Ammon's horn (tissue), 1 donor: ENCODE results near the gene MBNL1.
A peak's percentile ranks its signal among the peaks of the same experiment; 100 is the strongest.

Experiments used
- DNase-seq: peaks from one replicate; pipeline ENCODE4 v3.0.0-alpha.2; 2016; ENCODE audit warnings: low spot score

MBNL1 gene

GRCh38 chr3:152253514-152253913, 15.2 kb upstream of the MBNL1 start:
- DNase-seq: no peak

GRCh38 chr3:152254041-152254440, 14.7 kb upstream of the MBNL1 start:
- DNase-seq: no peak

DNA sequence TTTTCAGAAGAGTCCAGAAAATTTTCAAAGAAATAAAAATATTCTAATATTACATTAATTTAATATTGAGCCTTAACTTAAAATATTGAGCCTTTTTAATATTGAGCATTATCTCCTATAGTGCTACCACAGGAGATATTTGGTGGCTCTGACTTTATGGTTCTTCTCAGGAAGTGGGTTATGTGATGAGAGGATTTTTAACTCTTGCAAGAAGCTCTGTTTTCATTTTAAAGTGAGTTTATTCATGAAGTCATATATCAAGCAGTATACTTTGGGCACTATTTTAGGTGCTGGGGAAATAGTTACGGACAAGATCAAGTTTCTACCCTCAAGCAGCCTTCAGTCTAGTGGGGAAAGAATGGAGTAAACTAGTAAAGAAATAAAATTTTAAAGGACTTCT, 13.4 kb upstream of the MBNL1 start:
- DNase-seq: no peak

- no peak for DNase-seq
Observed at GRCh38 chr3:152256851-152257562, 11.7 kb upstream of the MBNL1 start.

DNA sequence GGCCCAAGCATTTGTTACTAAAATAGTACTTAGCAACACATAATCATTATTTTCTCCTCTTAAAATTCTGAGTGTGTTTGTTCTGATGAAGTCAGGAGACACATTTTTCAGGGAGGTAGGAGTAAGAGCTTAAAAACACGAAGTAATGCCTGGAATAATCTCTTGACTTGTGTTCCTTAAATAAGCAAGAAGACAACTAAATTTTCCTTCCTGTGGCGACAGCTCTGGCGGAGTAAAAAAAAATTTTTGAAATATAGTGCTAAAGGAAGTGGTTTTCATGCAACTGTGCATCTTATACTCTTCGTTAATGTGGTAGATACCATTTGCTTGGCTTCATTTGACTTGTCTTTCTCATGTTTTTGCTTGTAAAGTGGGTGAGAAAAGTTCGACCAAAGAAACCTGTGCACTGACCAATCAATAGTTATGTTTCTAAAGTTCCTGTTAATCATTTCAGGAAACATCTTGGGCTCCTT, 11.1 kb upstream of the MBNL1 start:
- no peak for DNase-seq

- peak; percentile 19 for DNase-seq
Observed at GRCh38 chr3:152258448-152259393, 10.0 kb upstream of the MBNL1 start.

GRCh38 chr3:152259468-152259867, 9.3 kb upstream of the MBNL1 start:
- DNase-seq: no peak

DNA sequence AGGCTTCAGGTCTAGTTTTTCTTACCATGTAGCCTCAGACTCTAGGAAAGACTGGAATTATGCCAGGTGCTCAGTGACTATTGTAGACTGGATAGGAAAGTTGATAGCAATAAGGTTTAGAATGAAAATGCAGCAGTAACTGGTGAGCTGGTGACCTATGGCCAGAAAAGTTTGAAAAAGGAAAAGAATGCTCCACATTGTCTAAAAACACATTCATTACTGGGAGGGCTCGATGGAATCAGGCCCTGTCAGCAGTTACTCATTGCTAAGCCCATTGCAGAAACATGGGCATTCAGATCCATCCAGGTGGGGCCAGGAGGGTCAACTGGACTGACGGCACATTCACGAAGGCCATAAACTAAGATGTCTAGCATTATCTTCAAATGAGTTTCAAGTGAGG, 8.7 kb upstream of the MBNL1 start:
- no peak for DNase-seq

DNA sequence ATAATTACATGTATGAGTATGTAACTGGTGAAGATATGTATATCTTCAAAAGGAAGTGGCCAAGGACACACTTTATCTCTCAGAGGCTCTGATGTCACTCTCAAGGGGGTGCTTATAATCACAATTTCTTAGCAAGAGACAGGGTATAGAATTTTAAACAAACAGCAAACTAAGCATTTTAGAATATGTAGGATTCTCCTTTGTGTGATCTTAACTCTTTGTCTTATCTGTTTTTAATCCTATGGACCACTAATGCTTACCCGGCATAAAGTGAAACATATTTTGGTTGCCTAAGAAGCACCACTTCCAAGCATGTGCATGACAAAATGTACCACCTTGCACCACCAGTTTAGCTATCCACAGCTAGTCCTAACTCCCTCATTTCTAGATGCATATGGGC, 8.2 kb upstream of the MBNL1 start:
- DNase-seq: no peak

- no peak for DNase-seq
Observed at GRCh38 chr3:152261329-152261728, 7.4 kb upstream of the MBNL1 start.

- no peak for DNase-seq
Observed at GRCh38 chr3:152263711-152264110, 5.0 kb upstream of the MBNL1 start.

DNA sequence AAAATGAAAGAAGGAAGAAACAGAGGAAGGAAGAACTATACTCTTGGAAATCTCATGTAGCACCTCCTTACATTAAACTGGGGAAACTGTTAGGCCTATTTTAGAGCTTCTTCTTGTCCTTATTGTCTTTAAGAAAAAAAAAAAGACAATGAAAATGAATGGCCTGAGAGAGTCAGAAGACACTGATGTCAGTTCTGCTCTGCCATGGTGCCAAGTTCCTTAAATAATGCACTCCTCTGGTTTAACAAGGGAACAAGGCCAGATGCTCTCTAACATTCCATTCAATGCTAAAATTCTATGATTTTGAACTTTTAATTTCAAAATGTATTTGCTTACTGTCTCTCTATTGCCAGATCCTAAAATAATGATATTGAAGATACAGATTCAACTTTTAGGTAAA, 4.4 kb upstream of the MBNL1 start:
- DNase-seq: peak; percentile 17

DNA sequence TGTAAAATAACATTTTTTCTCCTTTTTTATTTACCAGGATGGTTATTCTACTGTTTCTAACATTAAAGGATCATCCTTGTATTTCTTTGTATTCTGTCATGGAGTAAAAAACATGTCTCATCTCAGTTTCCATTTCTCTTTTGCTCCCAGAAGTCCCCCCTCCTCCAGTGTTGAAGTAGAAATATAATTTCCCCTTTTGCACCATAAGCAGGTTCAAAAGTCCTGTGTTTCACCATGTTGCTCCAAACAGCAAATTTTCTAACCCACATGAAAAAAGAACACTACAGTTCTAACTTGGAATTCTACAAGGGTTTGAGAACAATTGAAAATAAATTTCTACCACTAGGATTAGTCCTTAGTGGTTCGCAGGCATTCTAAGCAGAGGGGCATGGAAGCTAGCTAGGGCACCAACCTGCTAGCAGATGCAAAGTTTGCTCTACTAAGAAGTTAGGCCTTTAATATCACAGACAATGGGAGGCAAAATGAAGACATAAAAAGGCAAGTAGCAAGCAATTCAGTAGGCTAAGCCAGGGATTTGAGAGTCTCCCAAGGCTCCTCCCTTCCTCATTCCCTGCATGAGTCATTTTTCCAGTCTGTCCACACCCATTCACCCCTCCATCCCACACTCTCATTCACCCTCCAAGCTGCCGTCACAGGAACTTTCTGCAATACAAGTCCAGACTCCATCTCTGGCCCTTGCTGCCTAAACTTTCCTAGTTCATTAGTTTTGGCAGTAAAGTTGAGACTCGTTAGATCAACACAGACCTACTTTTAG, 2.3 kb upstream of the MBNL1 start:
- DNase-seq: peak; percentile 39

DNA sequence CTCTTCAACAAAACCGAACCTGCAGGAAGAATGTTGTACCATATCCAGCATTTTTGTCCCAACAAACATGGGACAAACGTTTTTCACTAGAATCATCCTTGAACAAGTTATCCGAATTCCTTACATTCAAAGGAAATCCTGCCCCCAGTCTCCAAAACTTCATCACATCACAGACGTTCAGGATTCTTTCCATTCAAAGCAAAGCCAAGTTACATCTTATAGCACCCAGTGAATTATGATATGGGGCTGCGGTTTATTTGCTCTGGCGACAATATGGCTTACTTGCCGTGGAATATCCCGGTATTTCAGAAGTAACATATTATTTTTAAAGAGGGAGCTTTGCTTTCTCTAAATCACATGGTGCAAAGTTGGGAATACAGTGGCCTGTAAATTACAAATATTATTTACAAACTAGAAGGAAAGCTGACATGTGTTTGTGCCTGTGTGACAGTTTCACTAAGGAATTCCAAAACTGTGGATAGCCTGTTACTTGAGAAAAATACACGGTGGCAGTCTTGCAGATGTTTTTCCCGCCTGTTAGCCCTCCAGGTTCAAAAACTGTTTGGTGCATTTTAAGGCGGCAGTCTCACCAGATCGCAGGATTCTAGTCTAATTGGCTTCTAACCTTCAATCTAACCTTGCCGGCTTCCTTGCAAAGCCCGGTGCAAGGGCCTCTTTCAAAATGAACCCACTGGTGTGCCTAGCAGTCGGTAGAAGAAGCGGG, 736 bp upstream of the MBNL1 start:
- no peak for DNase-seq

DNA sequence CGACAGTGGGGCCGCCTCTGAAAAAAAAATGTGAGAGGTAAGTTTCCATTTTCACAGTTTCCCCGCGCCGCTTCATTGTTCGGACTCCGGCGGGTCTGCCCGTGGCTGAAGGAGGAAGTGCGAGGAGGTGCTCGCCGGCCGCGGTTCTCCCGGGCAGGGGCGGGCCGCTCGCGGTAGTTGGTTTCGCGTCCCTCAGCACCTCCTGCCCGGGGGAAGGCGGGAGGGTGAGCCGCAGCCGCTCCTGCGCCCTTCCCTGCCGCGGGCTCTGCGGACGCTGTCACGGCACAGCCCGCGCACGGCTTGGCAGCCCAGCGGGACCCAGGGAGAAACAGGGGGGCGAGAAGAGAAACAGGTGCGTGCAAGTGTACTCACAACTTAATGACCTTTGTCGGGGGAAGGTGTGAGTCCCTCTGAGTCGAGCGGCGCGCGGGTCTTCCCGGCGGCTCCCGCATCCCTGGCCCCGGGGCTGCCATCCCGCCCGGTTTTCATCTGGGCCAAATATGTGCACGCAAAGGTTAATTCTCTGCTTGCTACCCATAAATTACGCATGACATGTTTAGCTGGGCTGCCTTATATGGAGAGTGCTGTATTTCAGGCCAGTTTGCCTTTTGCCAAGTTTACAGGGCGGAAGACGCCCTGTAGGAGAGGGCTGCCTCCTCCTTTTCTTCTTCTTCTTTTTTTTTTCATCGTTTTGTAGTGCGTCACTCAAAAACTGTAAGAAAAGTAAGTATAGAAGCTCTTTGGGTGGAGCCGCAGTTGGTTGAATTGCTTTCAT, 514 bp downstream of the MBNL1 start:
- peak; percentile 56 for DNase-seq

DNA sequence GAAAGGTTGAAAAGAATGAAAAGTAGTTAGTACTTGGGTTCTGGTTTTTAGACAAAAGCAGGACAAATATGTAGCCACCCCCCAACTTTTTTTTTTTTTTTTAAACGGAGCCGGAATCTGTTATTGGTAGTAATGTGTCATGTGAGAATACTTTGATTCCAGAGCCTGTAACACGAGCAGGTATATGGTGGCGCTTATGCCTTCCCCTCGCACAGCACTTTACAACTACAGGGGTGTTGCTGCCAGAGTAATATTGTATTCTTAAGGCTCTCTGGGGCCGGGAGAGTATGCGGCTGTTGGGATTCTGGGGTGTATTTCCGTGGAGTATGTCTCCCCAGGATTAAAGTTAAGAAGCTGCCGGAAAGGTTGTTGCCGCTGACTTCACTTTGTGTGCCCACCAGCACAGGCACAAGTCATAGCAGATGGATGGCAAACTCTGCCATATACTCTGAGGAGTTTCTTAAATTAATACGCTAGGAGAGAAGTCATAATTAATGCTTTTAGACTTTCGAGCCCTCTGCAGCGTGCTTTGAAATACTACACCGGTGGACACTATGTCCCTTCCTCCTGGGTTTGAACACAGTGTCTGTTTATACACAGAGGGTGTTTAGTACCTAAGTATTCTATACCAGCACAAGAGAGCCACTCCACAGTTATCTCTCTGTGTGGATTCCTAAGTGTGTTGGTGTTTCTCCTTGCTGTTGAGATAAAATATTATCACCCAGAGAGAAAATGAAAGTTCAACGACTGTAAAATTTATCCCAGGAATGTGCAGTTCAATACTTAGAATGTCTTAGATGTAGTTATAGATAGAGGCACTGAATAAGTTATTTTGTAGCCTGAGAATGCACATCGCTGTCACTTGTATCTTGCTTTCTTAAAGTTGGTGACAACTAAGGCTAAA, 1.4 kb downstream of the MBNL1 start:
- DNase-seq: peak; percentile 53

DNA sequence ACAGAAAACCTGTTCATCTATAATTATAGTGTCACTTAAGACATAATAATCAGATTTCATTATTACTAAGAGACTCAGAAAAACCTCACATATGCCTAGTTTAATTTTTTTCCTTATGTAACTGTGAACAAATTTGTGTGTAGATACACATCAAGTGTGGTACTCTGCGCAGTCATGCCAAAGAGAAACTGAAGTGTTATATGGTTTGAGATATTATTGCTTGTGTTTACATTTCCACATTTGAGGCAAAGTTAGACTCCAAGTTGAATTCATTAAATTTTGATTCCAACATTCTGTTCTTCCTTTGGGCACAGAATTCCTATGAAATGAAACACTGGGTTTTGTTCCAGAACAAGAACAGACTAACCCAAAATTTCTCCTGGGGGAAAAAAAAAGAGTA, 2.2 kb downstream of the MBNL1 start:
- no peak for DNase-seq

- no peak for DNase-seq
Observed at GRCh38 chr3:152271501-152272236, 2.9 kb downstream of the MBNL1 start.

DNA sequence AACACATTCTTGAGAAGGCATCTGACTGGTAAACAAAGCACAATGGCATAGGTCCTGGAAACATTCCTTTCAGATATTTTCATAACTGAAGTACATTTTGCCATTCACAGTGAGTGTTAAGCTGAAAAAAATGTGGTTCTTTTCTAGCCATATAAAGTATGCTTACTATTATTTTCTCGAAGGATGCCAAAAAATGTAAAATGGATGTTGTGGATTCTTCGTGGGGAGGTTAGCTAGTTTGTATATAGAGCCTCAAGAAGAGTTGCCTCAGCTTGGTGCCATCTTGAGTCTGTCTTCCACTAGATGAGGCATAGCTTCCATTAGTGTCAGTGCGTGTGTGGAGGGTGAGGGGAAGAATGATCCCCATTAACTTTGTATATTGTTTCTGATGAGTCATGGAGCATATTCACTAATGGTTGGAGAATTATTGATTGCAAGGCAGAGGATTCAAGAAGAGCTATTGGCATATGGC, 4.1 kb downstream of the MBNL1 start:
- DNase-seq: no peak
